Transverse colon (tissue), 4 donors: ENCODE results near the gene SPANXA1. TPM values are rescaled to one million over a fixed set of nuclear protein-coding genes. Genes with fewer than 3 reads are reported as not detected.

Source experiments
- total RNA-seq, 4 donors: library from RNA; depleted of rRNA; stranded (reverse); fragments of >200 nt; gene quantifications; one replicate each; pipeline ENCODE4 v1.1.0, GENCODE V29; 2016

The SPANXA1 gene
- total RNA-seq, 4 donors from 2014 or later, result not detected

Other genes with a start within 250 kb of the SPANXA1 start
- not detected for gene SPANXA2, start 5.0 kb upstream of the SPANXA1 start, total RNA-seq
- not detected for gene SPANXD, start 114.0 kb upstream of the SPANXA1 start, total RNA-seq